ENCODE results near the gene CNTNAP1. TPM values are rescaled to one million over a fixed set of nuclear protein-coding genes. Genes with fewer than 3 reads are reported as not detected.
A peak's percentile ranks its signal among the peaks of the same experiment; 100 is the strongest.

The CNTNAP1 gene
- total and polyA plus RNA-seq, 9 of the 15 experiments (the other 6 are each of a cell fraction or from before 2014, with no cell fraction given) = 0.10 to 1.8 (median 0.62) TPM

DNA sequence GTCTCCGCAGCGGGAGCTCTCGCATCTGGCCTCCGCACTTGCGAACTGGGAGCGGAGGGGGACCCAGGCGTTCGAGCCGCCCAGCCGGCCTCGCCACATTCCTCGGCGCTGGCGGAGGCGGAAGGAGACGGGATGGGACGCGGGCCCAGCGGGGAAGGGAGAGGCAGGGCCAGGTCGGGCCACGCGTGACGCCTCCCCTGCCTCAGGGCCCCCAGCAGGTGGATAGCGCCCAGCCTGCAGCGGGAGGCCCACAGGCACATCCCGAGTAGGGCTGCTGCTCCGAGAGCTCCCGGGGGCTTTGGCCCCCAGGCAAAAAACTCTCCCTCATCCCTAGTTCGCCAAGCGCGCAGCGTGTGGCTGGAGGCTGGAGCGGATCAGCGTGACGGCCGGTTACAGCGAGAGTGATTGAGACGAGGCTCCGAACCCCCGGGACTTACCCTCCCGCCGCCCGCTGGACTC is 6.3 kb upstream of the CNTNAP1 start (continued):
- TF ChIP-seq BCLAF1 (IDR thresholded peaks at IDR 0.05; ENCODE audit: borderline replicate concordance in 1 of 2, control insufficient read depth in 1 of 2, low read depth in 2 of 2, low read length in 1 of 2) (no peak), CHD1 (IDR thresholded peaks at IDR 0.05; ENCODE audit: low read length) (peak; percentile 32), HIVEP1 (CRISPR knock-in tag; IDR thresholded peaks at IDR 0.05) (no peak), ZNF280A (IDR thresholded peaks at IDR 0.05; ENCODE audit: low read depth, partially characterized antibody) (no peak), SRF (CRISPR knock-in tag; IDR thresholded peaks at IDR 0.05) (no peak), ZFX (CRISPR knock-in tag; IDR thresholded peaks at IDR 0.05) (peak; percentile 41), ZNF395 (CRISPR knock-in tag; IDR thresholded peaks at IDR 0.05) (no peak), JUNB (CRISPR knock-in tag; conservative IDR thresholded peaks at IDR 0.05) (no peak), CBFB (CRISPR knock-in tag; IDR thresholded peaks at IDR 0.05) (peak; percentile 16; the same call in 1 of the 2 replicates), MAX (CRISPR knock-in tag; IDR thresholded peaks at IDR 0.05) (peak; percentile 55; the same call in 1 of the 2 replicates), MTA1 (IDR thresholded peaks at IDR 0.05; ENCODE audit: borderline replicate concordance) (0 out of 2 replicates have a peak, but pooled peaks have one; percentile 36), TCF3 (CRISPR knock-in tag; IDR thresholded peaks at IDR 0.05) (no peak), POLR3A (IDR thresholded peaks at IDR 0.05; ENCODE audit: borderline replicate concordance, extremely low read depth, insufficient read depth, insufficient read length) (no peak), HDAC3 (IDR thresholded peaks at IDR 0.05; ENCODE audit: borderline replicate concordance, partially characterized antibody) (no peak), IRF1 (CRISPR knock-in tag; IDR thresholded peaks at IDR 0.05; ENCODE audit: borderline replicate concordance) (no peak)
- TF ChIP-seq, protein P1, sequence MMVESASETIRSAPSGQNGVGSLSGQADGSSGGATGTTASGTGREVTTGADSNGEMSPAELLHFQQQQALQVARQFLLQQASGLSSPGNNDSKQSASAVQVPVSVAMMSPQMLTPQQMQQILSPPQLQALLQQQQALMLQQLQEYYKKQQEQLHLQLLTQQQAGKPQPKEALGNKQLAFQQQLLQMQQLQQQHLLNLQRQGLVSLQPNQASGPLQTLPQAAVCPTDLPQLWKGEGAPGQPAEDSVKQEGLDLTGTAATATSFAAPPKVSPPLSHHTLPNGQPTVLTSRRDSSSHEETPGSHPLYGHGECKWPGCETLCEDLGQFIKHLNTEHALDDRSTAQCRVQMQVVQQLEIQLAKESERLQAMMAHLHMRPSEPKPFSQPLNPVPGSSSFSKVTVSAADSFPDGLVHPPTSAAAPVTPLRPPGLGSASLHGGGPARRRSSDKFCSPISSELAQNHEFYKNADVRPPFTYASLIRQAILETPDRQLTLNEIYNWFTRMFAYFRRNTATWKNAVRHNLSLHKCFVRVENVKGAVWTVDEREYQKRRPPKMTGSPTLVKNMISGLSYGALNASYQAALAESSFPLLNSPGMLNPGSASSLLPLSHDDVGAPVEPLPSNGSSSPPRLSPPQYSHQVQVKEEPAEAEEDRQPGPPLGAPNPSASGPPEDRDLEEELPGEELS (CRISPR knock-in tag; IDR thresholded peaks at IDR 0.05; ENCODE audit: borderline replicate concordance) = no peak

All from K562 (cell line).